IMR-90 (cell line): Measurements from ENCODE around the gene PPL. TPM values are rescaled to one million over a fixed set of nuclear protein-coding genes. Genes with fewer than 3 reads are reported as not detected.

Source experiments
- ATAC-seq: fragments of 200-7000 bp; cut with Tn5 transposase; 2 replicates; pipeline ENCODE4 v1.9.1; 2020; ENCODE audit warnings: low read depth, mild to moderate bottlenecking, moderate library complexity
- BruUV-seq: library from RNA; stranded (reverse); fragments of 400-500 nt; replicated peaks from 2 replicates; lab custom pipeline; 2021; lab: Mats Ljungman, UMichigan
- CTCF ChIA-PET: fragments of 300-600 bp; formaldehyde crosslinking; extraction: SDS; loops from one replicate; lab custom pipeline; 2021; ENCODE audit warnings: antibody characterized with exemption; lab: Yijun Ruan, JAX
- POLR2A ChIA-PET: fragments of 300-600 bp; sonication (Branson Sonifier 250); formaldehyde crosslinking; loops from one replicate; lab custom pipeline; 2022; ENCODE audit warnings: antibody characterized with exemption; ENCODE audit not compliant: unreplicated experiment; lab: Charles Lee
- DNase-seq: peaks from one replicate; pipeline ENCODE4 v3.0.0; 2013
- H2AFZ ChIP-seq: replicated peaks from 2 replicates; pipeline ENCODE3; 2013; ENCODE audit warnings: low read length, mild to moderate bottlenecking; ENCODE audit not compliant: poor library complexity
- H2AK5ac ChIP-seq: 2 replicates; pipeline ENCODE4 v1.6.1; 2013; ENCODE audit warnings: low read depth, low read length, inconsistent platforms
- H2AK9ac ChIP-seq: replicated peaks from 2 replicates; pipeline ENCODE3; 2013; ENCODE audit warnings: mild to moderate bottlenecking, low read depth, low read length, moderate library complexity; ENCODE audit not compliant: poor library complexity
- H2BK120ac ChIP-seq: 2 replicates; pipeline ENCODE4 v1.6.1; 2013; ENCODE audit warnings: low read depth, low read length, inconsistent platforms
- H2BK15ac ChIP-seq: 3 replicates; pipeline ENCODE4 v1.6.1; 2013; ENCODE audit warnings: low read depth, low read length, inconsistent platforms
- H2BK20ac ChIP-seq: 2 replicates; pipeline ENCODE4 v1.6.1; 2013; ENCODE audit warnings: low read depth, mild to moderate bottlenecking, inconsistent platforms, low read length, moderate library complexity
- H2BK5ac ChIP-seq: 2 replicates; pipeline ENCODE4 v1.6.1; 2013; ENCODE audit warnings: mild to moderate bottlenecking, low read depth, low read length, inconsistent platforms; ENCODE audit not compliant: poor library complexity, severe bottlenecking
- H3K14ac ChIP-seq: replicated peaks from 2 replicates; pipeline ENCODE4 v1.6.1; 2013; ENCODE audit warnings: low read depth, low read length, inconsistent platforms
- H3K18ac ChIP-seq: 2 replicates; pipeline ENCODE4 v1.6.1; 2013; ENCODE audit warnings: low read depth, low read length, control low read depth
- H3K23ac ChIP-seq: 2 replicates; pipeline ENCODE4 v1.6.1; 2013; ENCODE audit warnings: low read depth, low read length, inconsistent platforms
- H3K27ac ChIP-seq: 2 replicates; pipeline ENCODE4 v1.5.1; 2013; ENCODE audit warnings: mild to moderate bottlenecking, control low read depth, low read length; ENCODE audit not compliant: insufficient read depth
- H3K27me3 ChIP-seq: 2 replicates; pipeline ENCODE4 v1.6.1; 2013; ENCODE audit warnings: low read length; ENCODE audit not compliant: control insufficient read depth, insufficient read depth
- H3K36me3 ChIP-seq: 2 replicates; pipeline ENCODE4 v1.6.1; 2013; ENCODE audit warnings: low read length, mixed read lengths; ENCODE audit not compliant: control insufficient read depth, insufficient read depth
- H3K4ac ChIP-seq: 2 replicates; pipeline ENCODE4 v1.6.1; 2013; ENCODE audit warnings: low read depth, low read length, inconsistent platforms
- H3K4me1 ChIP-seq: 2 replicates; pipeline ENCODE4 v1.6.1; 2013; ENCODE audit warnings: low read length, mixed read lengths; ENCODE audit not compliant: control insufficient read depth, insufficient read depth
- H3K4me2 ChIP-seq: 2 replicates; pipeline ENCODE4 v1.6.1; 2013; ENCODE audit warnings: low read depth, mild to moderate bottlenecking, control low read depth, low read length, moderate library complexity
- H3K4me3 ChIP-seq: 2 replicates; pipeline ENCODE4 v1.5.1; 2013; ENCODE audit warnings: low read depth, mild to moderate bottlenecking, control low read depth, low read length, moderate library complexity; ENCODE audit not compliant: insufficient read depth
- H3K56ac ChIP-seq: 2 replicates; pipeline ENCODE4 v1.6.1; 2013; ENCODE audit warnings: low read length, inconsistent platforms; ENCODE audit not compliant: insufficient read depth; ENCODE audit errors: extremely low read depth
- H3K79me1 ChIP-seq, 2 experiments: 2 replicates each; pipeline ENCODE4 v1.6.1; 2013; ENCODE audit warnings: low read length in 2 of 2, inconsistent platforms in 1 of 2, low read depth in 1 of 2
- H3K9ac ChIP-seq: 2 replicates; pipeline ENCODE4 v1.6.1; 2013; ENCODE audit warnings: low read depth, low read length, control low read depth
- H3K9me1 ChIP-seq: 2 replicates; pipeline ENCODE4 v1.6.1; 2013; ENCODE audit warnings: low read length, inconsistent platforms; ENCODE audit not compliant: insufficient read depth
- H3K9me3 ChIP-seq: 2 replicates; pipeline ENCODE4 v1.6.1; 2013; ENCODE audit warnings: low read length; ENCODE audit not compliant: control insufficient read depth, insufficient read depth
- H4K20me1 ChIP-seq: 2 replicates; pipeline ENCODE4 v1.6.1; 2013; ENCODE audit warnings: low read length, inconsistent platforms; ENCODE audit not compliant: insufficient read depth
- H4K5ac ChIP-seq: 2 replicates; pipeline ENCODE4 v1.6.1; 2013; ENCODE audit warnings: mild to moderate bottlenecking, low read depth, low read length, control low read depth
- H4K8ac ChIP-seq, 2 experiments: 2 replicates each; pipeline ENCODE4 v1.6.1; 2013; ENCODE audit warnings: low read depth in 2 of 2, low read length in 2 of 2, control low read depth in 1 of 2, inconsistent platforms in 1 of 2
- H4K91ac ChIP-seq: 2 replicates; pipeline ENCODE4 v1.6.1; 2013; ENCODE audit warnings: low read depth, low read length, inconsistent platforms; ENCODE audit not compliant: insufficient read depth
- CEBPB ChIP-seq: IDR thresholded peaks from 2 replicates; pipeline ENCODE4 v1.6.1; 2012; ENCODE audit warnings: low read depth, low read length, improper control_type of control experiment
- CHD1 ChIP-seq: IDR thresholded peaks from 2 replicates; pipeline ENCODE4 v1.6.1; 2012; ENCODE audit warnings: low read depth, low read length, improper control_type of control experiment
- CTCF ChIP-seq: conservative IDR thresholded peaks from 2 replicates; pipeline ENCODE4 v1.5.1; 2012; ENCODE audit warnings: mild to moderate bottlenecking, low read depth, low read length, improper control_type of control experiment
- MAFK ChIP-seq: IDR thresholded peaks from 2 replicates; pipeline ENCODE4 v1.6.1; 2012; ENCODE audit warnings: low read depth, low read length, improper control_type of control experiment
- RFX5 ChIP-seq: IDR thresholded peaks from 2 replicates; pipeline ENCODE4 v1.8.0; 2012; ENCODE audit warnings: low read depth, mild to moderate bottlenecking, low read length, moderate library complexity
- USF2 ChIP-seq: fragments of 150-350 bp; IDR thresholded peaks from 2 replicates; pipeline ENCODE4 v1.6.1; 2017; ENCODE audit warnings: mild to moderate bottlenecking, antibody characterized with exemption, low read length, low read depth
- WGBS, 2 experiments: methylation state at CpG; one replicate each; pipeline versions ENCODE4 v1.1.5 to v1.1.7; 2013; ENCODE audit warnings: missing lambda C conversion rate in 2 of 2; ENCODE audit not compliant: insufficient read length in 1 of 2; ENCODE audit errors: extremely low coverage in 2 of 2; 5-methylcytosine and 5-hydroxymethylcytosine counted together
- dilution Hi-C: fragments of 300-500 bp; cut with HindIII; formaldehyde crosslinking; loops from one replicate; pipeline ENCODE4 v1.14.3; 2018; ENCODE audit warnings: low sequenced_read_pairs; ENCODE audit not compliant: unreplicated experiment
- in situ Hi-C: fragments of 300-500 bp; cut with MboI; formaldehyde crosslinking; loops from 3 replicates; pipeline ENCODE4 v1.14.3; 2019; ENCODE audit warnings: low sequenced_read_pairs, inconsistent platforms, mixed read lengths
- intact Hi-C: fragments of 100-400 bp; cut with micrococcal nuclease; formaldehyde crosslinking; loops from 2 replicates; pipeline ENCODE4 v1.10.0; 2022
- polyA plus RNA-seq, 3 experiments: library from polyadenylated mRNA; depleted of rRNA; stranded (reverse); fragments of >200 nt; gene quantifications; 2 replicates each; pipeline ENCODE4 v1.2.3, GENCODE V29; 2012; ENCODE audit warnings: low replicate concordance in 1 of 3
- total RNA-seq: library from RNA; depleted of rRNA; stranded (reverse); fragments of >200 nt; gene quantifications from 2 replicates; pipeline ENCODE4 v1.2.3, GENCODE V29; 2012

PPL gene
- total and polyA plus RNA-seq, 2 of the 4 experiments (the other 2 are of a cell fraction): 0.34 to 0.36 TPM

DNA sequence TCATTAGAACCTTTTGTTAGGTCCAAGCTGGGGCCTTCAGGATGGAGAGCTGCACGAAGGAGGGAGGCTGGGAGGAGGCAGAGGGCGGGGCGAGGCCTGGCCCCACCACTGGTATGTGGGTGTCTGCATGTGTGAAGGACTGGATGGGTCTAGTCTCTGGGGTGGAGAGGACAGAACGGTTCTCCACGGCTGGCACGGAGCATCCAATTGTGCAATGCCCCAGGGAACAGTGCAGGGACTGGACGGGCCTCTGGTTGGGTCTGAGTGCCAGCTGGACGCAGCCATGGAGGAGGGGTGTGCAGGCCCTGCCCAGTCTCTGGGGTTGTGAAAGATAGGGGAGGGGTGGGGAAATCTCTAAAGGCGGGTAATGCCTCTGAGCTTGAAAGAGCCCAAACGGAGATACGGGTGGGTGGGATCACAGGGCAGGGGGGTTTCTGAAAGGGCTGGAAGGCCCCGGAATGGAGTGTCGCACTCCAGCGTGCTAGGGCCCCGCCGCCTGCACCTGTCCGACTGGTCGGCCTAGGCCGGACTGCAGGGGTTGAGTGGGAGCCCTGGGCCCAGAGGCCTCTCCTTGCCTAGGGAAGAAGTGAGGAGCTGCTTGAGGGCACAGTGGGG is 1.6 kb downstream of the PPL start:
- Histone ChIP-seq H2AK5ac (no peak overlapping the region), H3K9me3 (no peaks in the 10 kb centered on the region; the same call in 1 of the 2 replicates), H3K27ac (no peak overlapping the region), H3K4me1 (peaks cover 3% of the 10 kb centered on the region; the same call in 1 of the 2 replicates), H2AFZ (no peak overlapping the region), H3K4me2 (no peak overlapping the region), H3K14ac (no peak overlapping the region), H3K18ac (no peak overlapping the region), H3K9ac (no peak overlapping the region), H2BK5ac (no peak overlapping the region), H3K23ac (no peak overlapping the region), H3K56ac (no peak overlapping the region), H3K4ac (no peak overlapping the region), H3K79me1 (no peaks in the 10 kb centered on the region), H2AK9ac (peak overlapping the region; percentile 23), H3K27me3 (peaks cover 53% of the 10 kb centered on the region), H2BK20ac (no peak overlapping the region), H4K5ac (no peak overlapping the region), H2BK120ac (no peak overlapping the region), H3K36me3 (no peaks in the 10 kb centered on the region), H2BK15ac (no peak overlapping the region), H3K4me3 (no peak overlapping the region), H4K20me1 (no peaks in the 10 kb centered on the region), H4K8ac (no peak overlapping the region), H4K91ac (no peak overlapping the region), H3K9me1 (no peaks in the 10 kb centered on the region)
- CTCF ChIA-PET: interaction anchor here (1.2 kb wide), 1 partner anchor 20 kb away, joined by 3 read pairs; no protein-coding TSS in a partner anchor
- in situ Hi-C loops (no loop called here), intact Hi-C loops (no loop called here), dilution Hi-C loops (no loop called here)
- POLR2A ChIA-PET: no interaction called here
- 31% methylated on average over 2 of the region's 19 CpGs; no CpG with 5 or more reads in 1 of the 2 experiments for WGBS, 2 experiments
- peak; percentile 50 for ATAC-seq
- DNase-seq: no peak
- TF ChIP-seq CHD1 (no peak), USF2 (no peak), MAFK (no peak), CEBPB (0 out of 2 replicates have a peak, but pooled peaks have one; percentile 36), CTCF (no peak), RFX5 (no peak)
- BruUV-seq: no TSS peak
